SK-N-SH (cell line): ENCODE results near the gene CLEC18A. TPM values are rescaled to one million over a fixed set of nuclear protein-coding genes. Genes with fewer than 3 reads are reported as not detected.

ENCODE experiments used
- CTCF ChIA-PET: fragments of 300-600, 350-600 bp; formaldehyde crosslinking; extraction: SDS; loops from one replicate; lab custom pipeline; 2021; lab: Yijun Ruan, JAX
- POLR2A ChIA-PET: fragments of 350-600 bp; sonication (Branson Sonifier 250); formaldehyde crosslinking; extraction: SDS; loops from one replicate; lab custom pipeline; 2020; ENCODE audit warnings: antibody characterized with exemption, inconsistent platforms; lab: Yijun Ruan, JAX
- DNase-seq: peaks from one replicate; pipeline ENCODE4 v3.0.0; 2012
- H2AFZ ChIP-seq: fragments of 200-600 bp; sonication (generic); 2 replicates; pipeline ENCODE4 v1.8.1; 2016; ENCODE audit warnings: antibody characterized with exemption, mild to moderate bottlenecking, low read depth
- H3F3A ChIP-seq: fragments of 200-600 bp; sonication (generic); replicated peaks from 2 replicates; pipeline ENCODE3; 2016; ENCODE audit warnings: antibody characterized with exemption, mild to moderate bottlenecking; ENCODE audit not compliant: insufficient read depth
- H3K27ac ChIP-seq, 2 experiments: fragments of 200-500 bp in 1 of 2; fragments of 200-600 bp in 1 of 2; sonication (Bioruptor generic) in 1 of 2; sonication (generic), shearing (Covaris generic) in 1 of 2; 2 replicates each; pipeline versions ENCODE4 v1.5.1 to v1.6.1; 2014 to 2016; ENCODE audit warnings: low read depth in 2 of 2, inconsistent platforms in 1 of 2, low read length in 1 of 2, mild to moderate bottlenecking in 1 of 2, mixed read lengths in 1 of 2
- H3K27me3 ChIP-seq: fragments of 200-600 bp; sonication (generic), shearing (Covaris generic); 2 replicates; pipeline ENCODE4 v1.6.1; 2016; ENCODE audit warnings: mixed run types; ENCODE audit not compliant: insufficient read depth
- H3K36me3 ChIP-seq, 2 experiments: fragments of 200-500 bp in 1 of 2; fragments of 200-600 bp in 1 of 2; sonication (Bioruptor generic) in 1 of 2; sonication (generic) in 1 of 2; replicated peaks in 1 of 2; 2 replicates each; pipeline versions ENCODE3 to v1.5.1; 2014 to 2016; ENCODE audit warnings: low read length in 1 of 2, mild to moderate bottlenecking in 1 of 2; ENCODE audit not compliant: insufficient read depth in 2 of 2, control insufficient read depth in 1 of 2
- H3K4me1 ChIP-seq, 2 experiments: fragments of 200-500 bp in 1 of 2; fragments of 200-600 bp in 1 of 2; sonication (Bioruptor generic) in 1 of 2; sonication (generic), shearing (Covaris generic) in 1 of 2; 2 replicates each; pipeline versions ENCODE4 v1.5.1 to v1.6.1; 2014 to 2016; ENCODE audit warnings: low read depth in 1 of 2, low read length in 1 of 2, mixed run types in 1 of 2; ENCODE audit not compliant: insufficient read depth in 2 of 2, control insufficient read depth in 1 of 2
- H3K4me2 ChIP-seq: fragments of 200-600 bp; sonication (generic), shearing (Covaris generic); 2 replicates; pipeline ENCODE4 v1.6.1; 2017; ENCODE audit warnings: mixed run types
- H3K4me3 ChIP-seq, 2 experiments: fragments of 200-500 bp in 1 of 2; fragments of 200-600 bp in 1 of 2; sonication (Bioruptor generic) in 1 of 2; sonication (generic), shearing (Covaris generic) in 1 of 2; 2 replicates each; pipeline versions ENCODE4 v1.5.1 to v1.8.1; 2014 to 2016; ENCODE audit warnings: low read depth in 2 of 2, inconsistent platforms in 1 of 2, low read length in 1 of 2, mild to moderate bottlenecking in 1 of 2, mixed read lengths in 1 of 2, moderate library complexity in 1 of 2
- H3K79me2 ChIP-seq: fragments of 200-600 bp; sonication (generic); 2 replicates; pipeline ENCODE4 v1.8.1; 2017; ENCODE audit warnings: mild to moderate bottlenecking; ENCODE audit not compliant: insufficient read depth
- H3K9ac ChIP-seq: fragments of 200-600 bp; sonication (generic); 2 replicates; pipeline ENCODE4 v1.6.1; 2017; ENCODE audit warnings: mixed run types
- H3K9me2 ChIP-seq: fragments of 200-600 bp; sonication (generic); 2 replicates; pipeline ENCODE4 v1.6.1; 2017; ENCODE audit warnings: mixed run types
- H3K9me3 ChIP-seq: fragments of 200-600 bp; sonication (generic); 2 replicates; pipeline ENCODE4 v1.6.1; 2017; ENCODE audit warnings: mixed run types, mild to moderate bottlenecking, moderate library complexity
- H4K20me1 ChIP-seq: fragments of 200-600 bp; sonication (generic); 2 replicates; pipeline ENCODE4 v1.6.1; 2017; ENCODE audit warnings: mild to moderate bottlenecking, mixed run types; ENCODE audit not compliant: insufficient read depth
- CHD2 ChIP-seq: fragments of 150-350 bp; IDR thresholded peaks from 2 replicates; pipeline ENCODE4 v1.6.1; 2018; ENCODE audit warnings: low read length; ENCODE audit not compliant: partially characterized antibody
- FOSL2 ChIP-seq: IDR thresholded peaks from 2 replicates; pipeline ENCODE4 v1.4.0; 2012; ENCODE audit warnings: low read depth, mild to moderate bottlenecking, moderate library complexity, borderline replicate concordance
- MAX ChIP-seq: IDR thresholded peaks from 2 replicates; pipeline ENCODE4 v1.4.0; 2012; ENCODE audit warnings: low read depth
- MEF2A ChIP-seq: IDR thresholded peaks from 2 replicates; pipeline ENCODE4 v1.4.0; 2012; ENCODE audit warnings: low read depth, borderline replicate concordance
- RAD21 ChIP-seq: IDR thresholded peaks from 2 replicates; pipeline ENCODE4 v1.6.1; 2012; ENCODE audit warnings: mild to moderate bottlenecking, low read length
- SIN3A ChIP-seq: IDR thresholded peaks from 2 replicates; pipeline ENCODE4 v1.6.1; 2012; ENCODE audit warnings: low read depth, mild to moderate bottlenecking, low read length, moderate library complexity, borderline replicate concordance
- TAF1 ChIP-seq: IDR thresholded peaks from 2 replicates; pipeline ENCODE4 v1.6.1; 2012; ENCODE audit warnings: low read depth, mild to moderate bottlenecking, low read length, moderate library complexity, borderline replicate concordance
- USF1 ChIP-seq: IDR thresholded peaks from 2 replicates; pipeline ENCODE4 v1.4.0; 2012; ENCODE audit warnings: low read depth, borderline replicate concordance
- WGBS: methylation state at CpG from one replicate; pipeline ENCODE4 v1.1.6; 2017; ENCODE audit warnings: low lambda C conversion rate; 5-methylcytosine and 5-hydroxymethylcytosine counted together
- polyA plus RNA-seq, 3 experiments: library from polyadenylated mRNA; depleted of rRNA; stranded (reverse); fragments of >200 nt; gene quantifications; 2 replicates each; pipeline ENCODE4 v1.2.3, GENCODE V29; 2012
- TF ChIP-seq, protein P1 (sequence below): IDR thresholded peaks from 2 replicates; pipeline ENCODE4; 2012
- TF ChIP-seq, protein P2 (sequence below): IDR thresholded peaks from 2 replicates; pipeline ENCODE4 v1.4.0; 2012; ENCODE audit warnings: low read depth, borderline replicate concordance
- TF ChIP-seq, protein P3 (sequence below): fragments of 200-600 bp; sonication (generic); IDR thresholded peaks from 2 replicates; pipeline ENCODE4 v1.6.1; 2017; ENCODE audit warnings: antibody characterized with exemption, mild to moderate bottlenecking, moderate library complexity

CLEC18A gene
- polyA plus RNA-seq, 1 of the 3 experiments (the other 2 are of a cell fraction) = 0.20 TPM

DNA sequence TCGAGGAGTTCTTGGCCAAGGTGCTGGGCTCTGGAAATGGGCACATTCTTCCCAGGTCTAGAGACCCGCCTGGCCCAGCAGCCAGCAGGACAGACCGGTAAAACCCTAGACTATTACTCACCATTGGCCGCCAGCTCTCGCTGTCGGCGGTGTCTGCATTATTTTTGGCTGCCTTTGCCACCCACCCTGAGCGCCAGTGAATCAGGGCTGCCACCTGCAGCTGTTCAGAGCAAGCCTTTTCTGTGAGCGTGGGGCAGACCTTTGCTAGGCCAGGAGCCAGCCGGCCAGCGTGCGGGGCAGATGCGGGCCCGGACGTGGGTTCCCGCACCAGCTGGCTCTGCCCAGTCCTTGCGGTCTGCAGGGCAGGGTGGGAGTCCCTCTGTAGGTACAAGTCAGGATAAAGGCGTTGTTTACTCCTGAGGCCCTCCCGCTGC lies 15.8 kb upstream of the CLEC18A start:
- H3K9me3 ChIP-seq = no peaks in the 10 kb centered on the region
- DNase-seq = no peak
- H2AFZ ChIP-seq = no peak overlapping the region
- H3K27me3 ChIP-seq = no peaks in the 10 kb centered on the region
- H3K9me2 ChIP-seq = no peaks in the 10 kb centered on the region
- no peak overlapping the region for H3K9ac ChIP-seq
- H3K36me3 ChIP-seq = peaks cover 3 to 50% of the 10 kb centered on the region in 2 experiments
- H3F3A ChIP-seq = no peaks in the 10 kb centered on the region
- no peak overlapping the region for H3K4me3 ChIP-seq
- no peaks in the 10 kb centered on the region; a peak in 1 of 4 replicates for H3K4me1 ChIP-seq
- no peaks in the 10 kb centered on the region for H3K79me2 ChIP-seq
- no peaks in the 10 kb centered on the region for H4K20me1 ChIP-seq
- TF ChIP-seq FOSL2 (no peak), TAF1 (no peak), MEF2A (no peak), CHD2 (no peak), SIN3A (no peak), MAX (no peak), USF1 (no peak)
- TF ChIP-seq, protein P1, sequence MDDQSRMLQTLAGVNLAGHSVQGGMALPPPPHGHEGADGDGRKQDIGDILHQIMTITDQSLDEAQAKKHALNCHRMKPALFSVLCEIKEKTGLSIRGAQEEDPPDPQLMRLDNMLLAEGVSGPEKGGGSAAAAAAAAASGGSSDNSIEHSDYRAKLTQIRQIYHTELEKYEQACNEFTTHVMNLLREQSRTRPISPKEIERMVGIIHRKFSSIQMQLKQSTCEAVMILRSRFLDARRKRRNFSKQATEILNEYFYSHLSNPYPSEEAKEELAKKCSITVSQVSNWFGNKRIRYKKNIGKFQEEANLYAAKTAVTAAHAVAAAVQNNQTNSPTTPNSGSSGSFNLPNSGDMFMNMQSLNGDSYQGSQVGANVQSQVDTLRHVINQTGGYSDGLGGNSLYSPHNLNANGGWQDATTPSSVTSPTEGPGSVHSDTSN = no peak
- TF ChIP-seq, protein P2, sequence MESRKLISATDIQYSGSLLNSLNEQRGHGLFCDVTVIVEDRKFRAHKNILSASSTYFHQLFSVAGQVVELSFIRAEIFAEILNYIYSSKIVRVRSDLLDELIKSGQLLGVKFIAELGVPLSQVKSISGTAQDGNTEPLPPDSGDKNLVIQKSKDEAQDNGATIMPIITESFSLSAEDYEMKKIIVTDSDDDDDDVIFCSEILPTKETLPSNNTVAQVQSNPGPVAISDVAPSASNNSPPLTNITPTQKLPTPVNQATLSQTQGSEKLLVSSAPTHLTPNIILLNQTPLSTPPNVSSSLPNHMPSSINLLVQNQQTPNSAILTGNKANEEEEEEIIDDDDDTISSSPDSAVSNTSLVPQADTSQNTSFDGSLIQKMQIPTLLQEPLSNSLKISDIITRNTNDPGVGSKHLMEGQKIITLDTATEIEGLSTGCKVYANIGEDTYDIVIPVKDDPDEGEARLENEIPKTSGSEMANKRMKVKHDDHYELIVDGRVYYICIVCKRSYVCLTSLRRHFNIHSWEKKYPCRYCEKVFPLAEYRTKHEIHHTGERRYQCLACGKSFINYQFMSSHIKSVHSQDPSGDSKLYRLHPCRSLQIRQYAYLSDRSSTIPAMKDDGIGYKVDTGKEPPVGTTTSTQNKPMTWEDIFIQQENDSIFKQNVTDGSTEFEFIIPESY = no peak
- POLR2A ChIA-PET = no interaction called here
- no peak overlapping the region for H3K4me2 ChIP-seq
- CTCF ChIA-PET = interaction anchor here (1.9 to 9.3 kb wide), 2 partner anchors 139 to 181 kb away, joined by 7 to 65 read pairs; partner anchors contain the start of gene NOB1
- 100% methylated on average over 16 of the region's 19 CpGs for WGBS
- no peak overlapping the region for H3K27ac ChIP-seq

DNA sequence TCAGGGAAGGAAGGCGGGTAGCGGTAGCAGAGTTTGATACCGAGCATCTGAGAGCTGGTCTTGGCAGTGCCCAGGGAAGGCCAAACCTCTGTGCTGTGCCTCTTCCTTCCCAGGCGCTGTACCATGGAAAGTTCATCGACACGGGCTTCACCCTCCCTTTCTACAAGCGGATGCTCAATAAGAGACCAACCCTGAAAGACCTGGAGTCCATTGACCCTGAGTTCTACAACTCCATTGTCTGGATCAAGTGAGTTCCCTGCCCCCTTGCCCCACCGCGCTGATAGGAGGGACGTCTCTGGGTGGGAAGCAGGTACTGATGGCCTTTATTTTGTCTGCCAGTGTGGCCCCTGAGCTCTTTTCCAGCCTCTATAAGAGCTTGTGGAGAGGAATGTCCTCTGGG lies 15.4 kb upstream of the CLEC18A start:
- ChIA-PET POLR2A (no interaction called here), CTCF (interaction anchor here (1.9 to 9.3 kb wide), 2 partner anchors 139 to 181 kb away, joined by 7 to 65 read pairs; partner anchors contain the start of gene NOB1)
- Histone ChIP-seq H4K20me1 (no peaks in the 10 kb centered on the region), H3K27ac (no peak overlapping the region), H3F3A (no peaks in the 10 kb centered on the region), H3K4me2 (no peak overlapping the region), H3K4me3 (no peak overlapping the region), H3K79me2 (no peaks in the 10 kb centered on the region), H3K27me3 (no peaks in the 10 kb centered on the region), H2AFZ (no peak overlapping the region), H3K4me1 (no peaks in the 10 kb centered on the region; a peak in 1 of 4 replicates), H3K9me2 (no peaks in the 10 kb centered on the region), H3K9ac (no peak overlapping the region), H3K36me3 (peaks cover 3 to 50% of the 10 kb centered on the region in 2 experiments), H3K9me3 (no peaks in the 10 kb centered on the region)
- 100% methylated on average over 6 of the region's 10 CpGs for WGBS
- no peak for DNase-seq
- no peak for TF ChIP-seq RAD21
- TF ChIP-seq, protein P3, sequence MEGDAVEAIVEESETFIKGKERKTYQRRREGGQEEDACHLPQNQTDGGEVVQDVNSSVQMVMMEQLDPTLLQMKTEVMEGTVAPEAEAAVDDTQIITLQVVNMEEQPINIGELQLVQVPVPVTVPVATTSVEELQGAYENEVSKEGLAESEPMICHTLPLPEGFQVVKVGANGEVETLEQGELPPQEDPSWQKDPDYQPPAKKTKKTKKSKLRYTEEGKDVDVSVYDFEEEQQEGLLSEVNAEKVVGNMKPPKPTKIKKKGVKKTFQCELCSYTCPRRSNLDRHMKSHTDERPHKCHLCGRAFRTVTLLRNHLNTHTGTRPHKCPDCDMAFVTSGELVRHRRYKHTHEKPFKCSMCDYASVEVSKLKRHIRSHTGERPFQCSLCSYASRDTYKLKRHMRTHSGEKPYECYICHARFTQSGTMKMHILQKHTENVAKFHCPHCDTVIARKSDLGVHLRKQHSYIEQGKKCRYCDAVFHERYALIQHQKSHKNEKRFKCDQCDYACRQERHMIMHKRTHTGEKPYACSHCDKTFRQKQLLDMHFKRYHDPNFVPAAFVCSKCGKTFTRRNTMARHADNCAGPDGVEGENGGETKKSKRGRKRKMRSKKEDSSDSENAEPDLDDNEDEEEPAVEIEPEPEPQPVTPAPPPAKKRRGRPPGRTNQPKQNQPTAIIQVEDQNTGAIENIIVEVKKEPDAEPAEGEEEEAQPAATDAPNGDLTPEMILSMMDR = no peak
